ENCODE measurements around the gene TPRKB. TPM values are rescaled to one million over a fixed set of nuclear protein-coding genes. Genes with fewer than 3 reads are reported as not detected.
A peak's percentile ranks its signal among the peaks of the same experiment; 100 is the strongest.
"Not testable (repeated sequence)": the region's sequence is repeated elsewhere in the genome, so short reads cannot be mapped to it uniquely, and the experiment has no call there.

TPRKB gene
- total RNA-seq, 2 donors from 2014 or later = 26.9 to 54.0 TPM

GRCh38 chr2:73700131-73700611 lies 37.0 kb downstream of the TPRKB start:
- DNase-seq (ENCODE audit: low spot score) = peak; percentile 74
- Histone ChIP-seq H3K27me3 (replicated peaks; ENCODE audit: insufficient read depth) (no peaks in the 10 kb centered on the region), H3K4me1 (replicated peaks) (peaks cover 9% of the 10 kb centered on the region), H3K27ac (peak overlapping the region; percentile 45 to 66), H3K36me3 (no peaks in the 10 kb centered on the region), H3K9me3 (no peaks in the 10 kb centered on the region), H3K4me3 (no peak overlapping the region)
- WGBS = 20% methylated on average over 5 of the region's 5 CpGs
- intact Hi-C loops (cut with DNase I) = no loop called here
- TF ChIP-seq CTCF (IDR thresholded peaks at IDR 0.05) (no peak), POLR2AphosphoS5 (IDR thresholded peaks at IDR 0.05) (peak; percentile 91)

- intact Hi-C loops (cut with DNase I) = no loop called here
- Histone ChIP-seq H3K27me3 (replicated peaks; ENCODE audit: insufficient read depth) (no peaks in the 10 kb centered on the region), H3K27ac (peak overlapping the region in 1 of 2 donors; percentile 23), H3K4me3 (no peak overlapping the region), H3K4me1 (replicated peaks) (peaks cover 9% of the 10 kb centered on the region), H3K9me3 (no peaks in the 10 kb centered on the region), H3K36me3 (no peaks in the 10 kb centered on the region)
- DNase-seq (ENCODE audit: low spot score) = no peak
- whole genome bisulfite sequencing = 85% methylated on average over 3 of the region's 3 CpGs
- TF ChIP-seq POLR2AphosphoS5 (IDR thresholded peaks at IDR 0.05) (no peak), POLR2A (IDR thresholded peaks at IDR 0.05) (no peak), CTCF (IDR thresholded peaks at IDR 0.05) (no peak)
Observed at GRCh38 chr2:73699437-73699836, 37.7 kb downstream of the TPRKB start.

- TF ChIP-seq POLR2A (IDR thresholded peaks at IDR 0.05) = no peak
- no peak for TF ChIP-seq CTCF (IDR thresholded peaks at IDR 0.05)
- no peak for TF ChIP-seq POLR2AphosphoS5 (IDR thresholded peaks at IDR 0.05)
- intact Hi-C loops (cut with DNase I) = no loop called here
- Histone ChIP-seq H3K4me1 (replicated peaks) (peaks cover 9% of the 10 kb centered on the region), H3K36me3 (no peaks in the 10 kb centered on the region), H3K27ac (no peak overlapping the region), H3K9me3 (no peaks in the 10 kb centered on the region), H3K4me3 (no peak overlapping the region), H3K27me3 (replicated peaks; ENCODE audit: insufficient read depth) (no peaks in the 10 kb centered on the region)
- no peak for DNase-seq (ENCODE audit: low spot score)
- 76% methylated on average over 1 of the region's 1 CpG for WGBS
Observed at GRCh38 chr2:73698101-73698500, 39.0 kb downstream of the TPRKB start.

- H3K27me3 ChIP-seq (replicated peaks; ENCODE audit: insufficient read depth) = no peaks in the 10 kb centered on the region
- no peak for TF ChIP-seq POLR2A (IDR thresholded peaks at IDR 0.05)
- TF ChIP-seq CTCF (IDR thresholded peaks at IDR 0.05) = no peak
- TF ChIP-seq POLR2AphosphoS5 (IDR thresholded peaks at IDR 0.05) = no peak
- H3K27ac ChIP-seq = no peak overlapping the region
- DNase-seq (ENCODE audit: low spot score) = no peak
- intact Hi-C loops (cut with DNase I) = no loop called here
- H3K4me1 ChIP-seq (replicated peaks) = peaks cover 9% of the 10 kb centered on the region
- no peak overlapping the region for H3K4me3 ChIP-seq
- 75% methylated on average over 3 of the region's 3 CpGs for WGBS
- no peaks in the 10 kb centered on the region for H3K9me3 ChIP-seq
- H3K36me3 ChIP-seq = no peaks in the 10 kb centered on the region
Observed at GRCh38 chr2:73697606-73698005, 39.5 kb downstream of the TPRKB start.

- intact Hi-C loops (cut with DNase I); H3K4me1 ChIP-seq (replicated peaks): not testable (repeated sequence)
- WGBS = 85% methylated on average over 1 of the region's 1 CpG
Observed at GRCh38 chr2:73696985-73697384, 40.2 kb downstream of the TPRKB start.

GRCh38 chr2:73696521-73696920 lies 40.6 kb downstream of the TPRKB start:
- H3K27me3 ChIP-seq (replicated peaks; ENCODE audit: insufficient read depth); H3K4me3 ChIP-seq; intact Hi-C loops (cut with DNase I); H3K9me3 ChIP-seq; H3K36me3 ChIP-seq; H3K4me1 ChIP-seq (replicated peaks); H3K27ac ChIP-seq; DNase-seq (ENCODE audit: low spot score): not testable (repeated sequence)
- WGBS = 92% methylated on average over 3 of the region's 3 CpGs

More at GRCh38 chr2:73696985-73697384, 40.2 kb downstream of the TPRKB start:
- H3K27ac ChIP-seq; H3K27me3 ChIP-seq (replicated peaks; ENCODE audit: insufficient read depth); DNase-seq (ENCODE audit: low spot score); H3K4me3 ChIP-seq; H3K9me3 ChIP-seq; H3K36me3 ChIP-seq: not testable (repeated sequence)

Data from prostate gland (tissue), 2 donors.